Sigmoid colon (tissue), 7 donors: ENCODE results near the gene GADL1. TPM values are rescaled to one million over a fixed set of nuclear protein-coding genes. Genes with fewer than 3 reads are reported as not detected.

ENCODE experiments used
- DNase-seq: peaks from one replicate; pipeline ENCODE4 v3.0.0-alpha.2; 2019
- H3K27ac ChIP-seq, 4 donors: fragments of 200-600 bp; sonication (generic); one replicate each; pipeline ENCODE4 v1.5.1; 2016 to 2019; ENCODE audit warnings: mild to moderate bottlenecking in 1 of 4
- H3K27me3 ChIP-seq, 3 donors: fragments of 200-600 bp; sonication (generic); one replicate each; pipeline ENCODE4 v1.5.1; 2019; ENCODE audit warnings: mild to moderate bottlenecking in 1 of 3
- H3K36me3 ChIP-seq, 4 donors: fragments of 200-600 bp; sonication (generic); one replicate each; pipeline ENCODE4 v1.5.1; 2016 to 2019
- H3K4me1 ChIP-seq, 4 donors: fragments of 200-600 bp; sonication (generic); one replicate each; pipeline ENCODE4 v1.5.1; 2017 to 2019
- H3K4me3 ChIP-seq, 4 donors: fragments of 200-600 bp; sonication (generic); one replicate each; pipeline ENCODE4 v1.5.1; 2017 to 2019; ENCODE audit warnings: mild to moderate bottlenecking in 2 of 4, moderate library complexity in 1 of 4
- H3K9me3 ChIP-seq, 4 donors: fragments of 200-600 bp in 3 of 4; sonication (generic) in 3 of 4; one replicate each; pipeline versions ENCODE4 v1.5.1 to v1.6.1; 2013 to 2019
- CTCF ChIP-seq, 4 experiments: fragments of 450-650 bp in 3 of 4; fragments of 200-600 bp in 1 of 4; IDR thresholded peaks; one replicate each; pipeline ENCODE4 v1.5.1; 2016 to 2019; ENCODE audit warnings: antibody characterized with exemption in 4 of 4, mild to moderate bottlenecking in 3 of 4, moderate library complexity in 2 of 4
- EP300 ChIP-seq, 4 donors: sonication (generic); formaldehyde crosslinking; IDR thresholded peaks; one replicate each; pipeline ENCODE4 v1.6.1; 2017; ENCODE audit warnings: antibody characterized with exemption in 4 of 4
- POLR2A ChIP-seq, 2 donors: fragments of 450-650 bp; IDR thresholded peaks; one replicate each; pipeline ENCODE4 v1.6.1; 2016; ENCODE audit warnings: antibody characterized with exemption in 2 of 2, mild to moderate bottlenecking in 2 of 2, moderate library complexity in 2 of 2
- POLR2AphosphoS5 ChIP-seq, 4 donors: sonication (generic); formaldehyde crosslinking; IDR thresholded peaks; one replicate each; pipeline ENCODE4 v1.6.1; 2017; ENCODE audit warnings: antibody characterized with exemption in 4 of 4
- WGBS, 2 donors: extraction: QIAGEN DNeasy Blood & Tissue Kit; methylation state at CpG; one replicate each; pipeline ENCODE4 v1.1.7; 2013; 5-methylcytosine and 5-hydroxymethylcytosine counted together
- intact Hi-C: fragments of 100-400 bp; cut with DNase I; formaldehyde crosslinking; loops from one replicate; pipeline ENCODE4 v1.15.1; 2023
- polyA plus RNA-seq, 3 donors: library from polyadenylated mRNA; stranded (reverse); fragments of 200-250 nt; gene quantifications; one replicate each; pipeline ENCODE4 v1.2.3, GENCODE V29; 2013
- total RNA-seq, 4 donors: library from RNA; depleted of rRNA; stranded (reverse); fragments of >200 nt; gene quantifications; one replicate each; pipeline ENCODE4 v1.1.0, GENCODE V29; 2016
- donor health status: healthy with polysubstance abuse.
- donor health status: Bipolar disorder and iron deficiency.
- donor health status: healthy.

Gene GADL1
- not detected for total RNA-seq
- polyA plus RNA-seq: not detected

GRCh38 chr3:30894521-30895251 lies at the start of gene GADL1:
Gene GADL1, minus strand, starts transcription at chr3:30894661. Its CDS starts 47 bp downstream, at chr3:30894614.
- H3K36me3 ChIP-seq: no peaks in the 10 kb centered on the region
- H3K27me3 ChIP-seq: peaks cover 0 to 11% (median 0%) of the 10 kb centered on the region in 3 donors
- WGBS, 2 donors: 3 to 5% methylated on average over 38 of the region's 38 CpGs
- H3K27ac ChIP-seq: peak within 1 kb of the TSS in 1 of 4 donors; percentile 74
- intact Hi-C loops: no loop called here
- H3K9me3 ChIP-seq: no peaks in the 10 kb centered on the region
- no peak for TF ChIP-seq POLR2A (IDR thresholded peaks at IDR 0.05)
- peaks cover 0 to 5% (median 2%) of the 10 kb centered on the region in 4 donors for H3K4me1 ChIP-seq
- DNase-seq: peak; percentile 65
- H3K4me3 ChIP-seq: peak within 1 kb of the TSS; percentile 39 to 71 (median 56)

GRCh38 chr3:30944124-30944523 lies 49.7 kb upstream of the GADL1 start:
- intact Hi-C loops: no loop called here
- TF ChIP-seq CTCF (IDR thresholded peaks at IDR 0.05) (no peak), EP300 (IDR thresholded peaks at IDR 0.05) (no peak), POLR2A (IDR thresholded peaks at IDR 0.05) (no peak), POLR2AphosphoS5 (IDR thresholded peaks at IDR 0.05) (no peak)
- Histone ChIP-seq H3K27ac (no peak overlapping the region), H3K36me3 (no peaks in the 10 kb centered on the region), H3K4me1 (no peaks in the 10 kb centered on the region), H3K27me3 (no peaks in the 10 kb centered on the region), H3K9me3 (no peaks in the 10 kb centered on the region), H3K4me3 (no peak overlapping the region)
- WGBS, 2 donors: 85 to 86% methylated on average over 2 of the region's 2 CpGs
- DNase-seq: no peak

DNA sequence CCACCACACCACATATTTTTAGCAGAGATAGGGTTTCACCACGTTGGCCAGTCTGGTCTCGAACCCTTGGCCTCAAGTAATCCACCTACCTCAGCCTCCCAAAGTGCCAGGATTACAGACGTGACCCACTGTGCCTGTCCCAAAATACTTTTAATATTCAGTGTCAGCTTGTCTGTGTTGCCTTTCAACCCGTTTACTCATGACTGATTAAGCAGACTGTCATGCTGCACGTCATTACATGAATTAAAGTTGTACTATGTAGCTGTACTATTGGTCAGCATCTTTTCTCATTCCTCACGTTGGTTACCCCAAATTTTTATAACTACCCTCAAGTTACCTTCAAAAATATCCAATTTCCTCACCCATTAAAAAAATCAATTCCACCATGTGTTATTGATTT lies 48.7 kb upstream of the GADL1 start:
- DNase-seq: no peak
- Histone ChIP-seq H3K27me3 (no peaks in the 10 kb centered on the region), H3K4me3 (no peak overlapping the region), H3K36me3 (no peaks in the 10 kb centered on the region), H3K9me3 (no peaks in the 10 kb centered on the region), H3K27ac (no peak overlapping the region), H3K4me1 (no peaks in the 10 kb centered on the region)
- no peak for TF ChIP-seq CTCF (IDR thresholded peaks at IDR 0.05)
- no peak for TF ChIP-seq POLR2AphosphoS5 (IDR thresholded peaks at IDR 0.05)
- no peak for TF ChIP-seq POLR2A (IDR thresholded peaks at IDR 0.05)
- TF ChIP-seq EP300 (IDR thresholded peaks at IDR 0.05): no peak
- 87 to 92% methylated on average over 6 of the region's 6 CpGs for WGBS, 2 donors
- intact Hi-C loops: no loop called here

- intact Hi-C loops: no loop called here
- H3K27me3 ChIP-seq: no peaks in the 10 kb centered on the region
- WGBS, 2 donors: 91 to 92% methylated on average over 2 of the region's 2 CpGs
- no peaks in the 10 kb centered on the region for H3K9me3 ChIP-seq
- TF ChIP-seq EP300 (IDR thresholded peaks at IDR 0.05): no peak
- no peak for TF ChIP-seq CTCF (IDR thresholded peaks at IDR 0.05)
- no peak for TF ChIP-seq POLR2A (IDR thresholded peaks at IDR 0.05)
- TF ChIP-seq POLR2AphosphoS5 (IDR thresholded peaks at IDR 0.05): no peak
- H3K4me3 ChIP-seq: no peak overlapping the region
- DNase-seq: no peak
- H3K36me3 ChIP-seq: no peaks in the 10 kb centered on the region
- no peaks in the 10 kb centered on the region for H3K4me1 ChIP-seq
- no peak overlapping the region for H3K27ac ChIP-seq
These were observed 46.9 kb upstream of the GADL1 start for GRCh38 chr3:30941342-30941741.

- DNase-seq: no peak
- Histone ChIP-seq H3K4me3 (no peak overlapping the region), H3K36me3 (no peaks in the 10 kb centered on the region), H3K4me1 (no peaks in the 10 kb centered on the region), H3K27me3 (no peaks in the 10 kb centered on the region), H3K27ac (no peak overlapping the region), H3K9me3 (no peaks in the 10 kb centered on the region)
- intact Hi-C loops: no loop called here
- WGBS, 2 donors: 82 to 88% methylated on average over 2 of the region's 2 CpGs
- TF ChIP-seq CTCF (IDR thresholded peaks at IDR 0.05) (no peak), EP300 (IDR thresholded peaks at IDR 0.05) (no peak), POLR2A (IDR thresholded peaks at IDR 0.05) (no peak), POLR2AphosphoS5 (IDR thresholded peaks at IDR 0.05) (no peak)
These were observed 46.3 kb upstream of the GADL1 start for GRCh38 chr3:30940740-30941139.
